ENCODE data around the gene FGF2. TPM values are rescaled to one million over a fixed set of nuclear protein-coding genes. Genes with fewer than 3 reads are reported as not detected.
"Not testable (repeated sequence)": the region's sequence is repeated elsewhere in the genome, so short reads cannot be mapped to it uniquely, and the experiment has no call there.

FGF2 gene
- total and polyA plus RNA-seq, 5 experiments from 2014 or later: not detected

DNA sequence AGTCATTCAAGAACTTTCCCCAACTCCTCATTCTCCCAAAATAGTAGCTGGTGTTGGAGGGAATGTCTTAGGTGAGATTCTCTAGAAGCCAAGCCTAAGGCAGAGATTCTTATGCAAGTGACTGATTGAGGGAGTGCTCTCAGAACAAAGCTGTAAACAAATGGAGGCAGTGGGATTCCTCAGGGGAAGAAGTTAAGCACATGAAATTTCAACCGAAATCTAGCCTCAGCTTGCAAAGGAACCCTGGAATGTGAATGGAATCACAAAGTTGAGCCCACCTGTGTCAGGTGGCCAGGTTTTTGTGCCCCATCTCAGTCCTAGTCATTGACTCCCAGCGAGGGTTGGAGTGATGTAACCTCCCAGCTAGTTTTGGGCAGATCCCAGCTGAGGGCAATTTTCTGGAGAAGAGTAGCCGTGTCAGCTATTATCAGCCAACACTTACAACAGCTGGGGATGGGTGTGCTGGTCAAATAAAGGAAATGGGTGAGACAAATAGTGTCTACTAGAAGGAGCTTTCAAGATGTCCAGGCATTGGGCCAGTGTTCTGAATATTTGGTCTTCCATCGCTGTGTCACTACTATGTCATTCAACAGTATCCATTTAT, 29.7 kb upstream of the FGF2 start:
- no peaks in the 10 kb centered on the region for H3K9me3 Mint-ChIP-seq

DNA sequence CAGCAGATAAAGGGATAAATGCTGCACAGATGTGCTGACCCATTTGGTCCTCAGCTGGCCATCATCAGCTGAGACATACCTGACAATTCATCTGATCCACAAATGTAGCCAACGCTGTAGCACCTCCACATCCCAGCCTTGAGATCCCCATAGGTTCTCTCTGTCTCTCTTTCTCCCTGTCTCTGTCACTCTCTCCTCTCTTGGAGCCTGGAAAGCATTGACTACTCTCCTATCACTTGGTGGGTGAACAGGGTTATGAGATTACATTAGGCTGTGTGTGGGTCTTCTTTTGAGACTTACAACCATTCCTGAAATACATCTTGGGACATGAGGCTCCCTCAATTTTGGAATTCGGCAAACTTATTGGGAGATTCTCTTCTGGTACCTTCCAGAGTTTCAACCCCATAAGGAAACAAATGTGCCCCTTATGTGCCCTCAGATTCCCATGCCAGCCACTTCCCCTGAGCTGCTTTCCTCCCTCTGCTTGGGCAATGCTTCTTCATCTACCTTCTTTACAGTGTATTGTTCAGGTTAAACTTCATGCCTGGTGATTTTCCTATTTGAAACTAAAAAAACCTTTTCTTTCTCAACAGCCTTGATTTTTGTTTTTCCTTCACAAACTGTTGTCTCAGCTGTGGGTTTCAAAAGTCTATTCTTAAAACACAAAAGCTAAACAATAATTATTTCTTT, 29.1 kb upstream of the FGF2 start:
- H3K27ac Mint-ChIP-seq: no peak overlapping the region

More for the DNA sequence above, 29.7 kb upstream of the FGF2 start:
- Mint-ChIP-seq H3K27ac (no peak overlapping the region), H3K4me3 (no peak overlapping the region), H3K4me1 (no peaks in the 10 kb centered on the region), H3K27me3 (peaks cover 1 to 21% (median 6%) of the 10 kb centered on the region in 5 donors), H3K36me3 (no peaks in the 10 kb centered on the region)
- POLR2A ChIA-PET: no interaction called here
- no peak for DNase-seq
- ATAC-seq: no peak

DNA sequence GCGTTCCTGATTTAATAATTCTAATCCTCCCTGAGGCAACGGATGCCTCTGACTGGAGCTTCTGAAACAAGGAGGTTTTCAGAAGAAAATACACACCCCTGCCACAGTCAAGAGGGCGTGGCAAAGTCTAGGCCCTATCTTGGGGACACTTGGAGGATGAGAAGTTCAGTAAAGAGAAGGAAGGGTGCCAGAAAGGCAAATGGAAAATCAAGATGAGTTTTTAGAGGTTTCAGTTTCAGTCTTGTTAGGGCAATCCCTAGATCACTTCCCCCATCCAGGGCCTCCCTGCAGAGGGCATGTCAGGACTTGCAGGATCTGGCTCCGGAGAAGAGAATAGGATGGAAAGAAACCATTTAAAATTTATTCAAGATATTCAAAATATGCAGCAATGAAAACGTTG, 28.5 kb upstream of the FGF2 start:
- no peak for DNase-seq

More for the DNA sequence above, 29.1 kb upstream of the FGF2 start:
- Mint-ChIP-seq H3K4me1 (no peaks in the 10 kb centered on the region), H3K36me3 (no peaks in the 10 kb centered on the region), H3K27me3 (peaks cover 1 to 21% (median 6%) of the 10 kb centered on the region in 5 donors), H3K4me3 (no peak overlapping the region), H3K9me3 (no peaks in the 10 kb centered on the region)
- no peak for ATAC-seq
- no peak for DNase-seq
- POLR2A ChIA-PET: no interaction called here

DNA sequence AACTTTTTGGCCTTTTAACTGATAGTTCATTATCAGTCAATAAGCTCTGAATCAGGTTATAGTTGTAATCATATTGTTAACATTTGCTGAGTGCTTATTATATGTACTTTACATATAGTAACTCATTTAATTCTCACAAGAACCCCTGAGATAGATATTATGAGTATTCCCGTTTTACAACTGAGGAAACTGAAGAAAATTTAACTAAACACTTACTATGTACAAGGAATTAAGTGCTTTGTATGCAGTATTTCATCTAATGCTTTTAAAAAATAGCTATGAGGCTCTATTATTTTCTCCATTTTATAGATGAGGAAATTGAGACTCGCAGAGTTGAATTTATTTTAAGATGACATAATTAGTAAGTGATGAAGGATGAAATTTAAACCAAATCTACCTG, 27.7 kb upstream of the FGF2 start:
- ATAC-seq: no peak
- POLR2A ChIA-PET: no interaction called here
- H3K4me3 Mint-ChIP-seq: no peak overlapping the region
- no peaks in the 10 kb centered on the region for H3K4me1 Mint-ChIP-seq
- H3K27ac Mint-ChIP-seq: no peak overlapping the region
- no peak for DNase-seq
- no peaks in the 10 kb centered on the region for H3K36me3 Mint-ChIP-seq
- H3K27me3 Mint-ChIP-seq: peaks cover 1 to 21% (median 6%) of the 10 kb centered on the region in 5 donors
- no peaks in the 10 kb centered on the region for H3K9me3 Mint-ChIP-seq

More for the DNA sequence above, 28.5 kb upstream of the FGF2 start:
- POLR2A ChIA-PET: no interaction called here
- no peak for ATAC-seq
- Mint-ChIP-seq H3K36me3 (no peaks in the 10 kb centered on the region), H3K27ac (no peak overlapping the region), H3K27me3 (peaks cover 1 to 21% (median 6%) of the 10 kb centered on the region in 5 donors), H3K4me1 (no peaks in the 10 kb centered on the region), H3K9me3 (no peaks in the 10 kb centered on the region), H3K4me3 (no peak overlapping the region)

DNA sequence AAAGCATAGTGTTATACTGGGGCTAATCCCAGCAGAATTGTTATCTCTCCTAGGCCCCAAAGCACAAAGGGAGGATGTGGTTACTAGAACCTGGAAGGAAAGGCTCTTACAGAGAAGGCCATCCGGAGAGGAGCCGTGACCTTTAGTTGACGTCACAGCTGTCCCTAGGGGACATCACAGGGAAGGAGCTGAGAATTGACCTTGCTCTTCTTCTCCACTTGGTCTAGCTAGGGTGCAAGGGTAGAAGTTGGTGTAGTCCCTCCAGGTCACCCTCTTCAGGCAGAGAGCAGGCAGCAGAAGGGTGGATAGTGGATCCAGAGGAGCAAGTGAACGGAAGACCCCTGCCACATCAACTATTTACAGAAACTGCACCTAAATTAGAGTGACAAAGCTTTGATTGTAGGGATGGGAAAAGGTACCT, 22.8 kb upstream of the FGF2 start:
- POLR2A ChIA-PET: no interaction called here

DNA sequence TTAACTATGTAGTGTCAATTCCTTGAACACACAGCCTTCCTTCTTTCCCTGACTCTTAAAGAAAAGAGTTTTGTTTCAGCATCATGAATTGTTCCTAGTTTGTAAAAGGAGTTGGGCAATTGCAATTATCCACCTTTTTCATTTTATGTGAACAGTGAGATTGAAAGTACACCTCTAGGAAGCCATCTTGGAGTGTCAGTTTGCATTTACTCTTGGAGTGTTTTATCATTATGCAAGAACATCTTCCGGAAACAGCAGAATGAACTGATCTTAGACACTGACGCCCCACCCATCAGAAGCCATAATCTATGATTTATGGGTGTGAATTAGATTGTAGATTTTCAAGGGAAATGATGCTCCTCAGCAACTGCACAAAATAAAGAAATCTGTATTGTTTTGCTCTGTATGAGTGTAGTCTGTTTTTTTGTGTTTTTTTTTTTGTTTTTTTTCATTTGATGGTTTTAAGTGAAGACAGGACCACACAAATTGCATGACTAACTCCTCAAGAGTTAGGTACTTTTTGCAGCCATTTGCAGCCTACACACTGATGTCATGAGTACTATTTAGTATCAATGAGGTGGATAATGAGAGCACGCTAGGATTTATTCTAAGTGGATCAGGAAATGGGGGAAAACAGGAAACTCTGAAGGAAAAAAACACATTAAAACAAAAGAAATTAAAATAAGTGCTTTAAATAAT, 19.5 kb upstream of the FGF2 start:
- DNase-seq (no peak), ATAC-seq (no peak)
- POLR2A ChIA-PET: no interaction called here
- Mint-ChIP-seq H3K36me3 (no peaks in the 10 kb centered on the region), H3K4me3 (no peak overlapping the region), H3K27ac (no peak overlapping the region), H3K9me3 (peaks cover 0 to 7% (median 2%) of the 10 kb centered on the region in 9 donors), H3K27me3 (peaks cover 0 to 2% (median 0%) of the 10 kb centered on the region in 5 donors), H3K4me1 (no peaks in the 10 kb centered on the region)

More for the DNA sequence above, 22.8 kb upstream of the FGF2 start:
- Mint-ChIP-seq H3K27me3 (peaks cover 0 to 2% (median 1%) of the 10 kb centered on the region in 5 donors), H3K27ac (no peak overlapping the region), H3K9me3 (no peaks in the 10 kb centered on the region), H3K4me1 (no peaks in the 10 kb centered on the region), H3K36me3 (no peaks in the 10 kb centered on the region), H3K4me3 (no peak overlapping the region)
- DNase-seq (no peak), ATAC-seq (no peak)

DNA sequence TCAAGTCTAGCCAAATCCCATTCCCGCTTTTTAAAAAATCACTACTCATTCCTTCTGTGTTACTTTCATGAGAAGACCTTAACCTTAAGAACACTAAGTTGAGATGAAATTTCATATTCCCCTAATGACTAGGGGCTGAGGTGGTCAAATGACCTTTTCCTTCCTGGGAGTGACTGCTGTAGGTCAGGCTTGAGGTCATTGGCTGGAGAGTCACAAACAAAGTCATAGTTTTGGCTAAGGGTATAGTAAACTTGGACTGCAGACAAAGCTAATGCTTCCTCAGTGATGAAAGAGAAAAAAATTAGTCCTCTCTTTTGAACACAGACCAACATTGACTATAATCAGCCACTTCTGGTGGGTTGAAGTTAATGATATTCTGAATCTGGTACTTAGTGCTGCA, 16.0 kb upstream of the FGF2 start:
- ATAC-seq (no peak), DNase-seq (no peak)
- no peak overlapping the region for H3K27ac Mint-ChIP-seq
- peaks cover 0 to 4% (median 0%) of the 10 kb centered on the region in 5 donors for H3K27me3 Mint-ChIP-seq
- POLR2A ChIA-PET: no interaction called here
- no peak overlapping the region for H3K4me3 Mint-ChIP-seq
- H3K9me3 Mint-ChIP-seq: peaks cover 0 to 15% (median 2%) of the 10 kb centered on the region in 9 donors
- H3K4me1 Mint-ChIP-seq: no peaks in the 10 kb centered on the region
- no peaks in the 10 kb centered on the region for H3K36me3 Mint-ChIP-seq

DNA sequence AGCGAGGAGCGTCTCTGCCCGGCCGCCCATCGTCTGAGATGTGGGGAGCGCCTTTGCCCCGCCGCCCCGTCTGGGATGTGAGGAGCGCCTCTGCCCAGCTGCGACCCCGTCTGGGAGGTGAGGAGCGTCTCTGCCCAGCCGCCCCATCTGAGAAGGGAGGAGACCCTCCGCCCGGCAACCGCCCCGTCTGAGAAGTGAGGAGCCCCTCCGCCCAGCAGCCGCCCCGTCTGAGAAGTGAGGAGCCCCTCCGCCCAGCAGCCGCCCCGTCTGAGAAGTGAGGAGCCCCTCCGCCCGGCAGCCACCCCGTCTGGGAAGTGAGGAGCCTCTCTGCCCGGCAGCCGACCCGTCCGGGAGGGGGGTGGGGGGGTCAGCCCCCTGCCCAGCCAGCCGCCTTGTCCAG, 14.8 kb upstream of the FGF2 start:
- H3K27ac Mint-ChIP-seq, ATAC-seq, DNase-seq, H3K36me3 Mint-ChIP-seq, POLR2A ChIA-PET, H3K27me3 Mint-ChIP-seq, H3K4me1 Mint-ChIP-seq, H3K4me3 Mint-ChIP-seq: not testable (repeated sequence)
- H3K9me3 Mint-ChIP-seq: peaks cover 0 to 15% (median 2%) of the 10 kb centered on the region in 9 donors

DNA sequence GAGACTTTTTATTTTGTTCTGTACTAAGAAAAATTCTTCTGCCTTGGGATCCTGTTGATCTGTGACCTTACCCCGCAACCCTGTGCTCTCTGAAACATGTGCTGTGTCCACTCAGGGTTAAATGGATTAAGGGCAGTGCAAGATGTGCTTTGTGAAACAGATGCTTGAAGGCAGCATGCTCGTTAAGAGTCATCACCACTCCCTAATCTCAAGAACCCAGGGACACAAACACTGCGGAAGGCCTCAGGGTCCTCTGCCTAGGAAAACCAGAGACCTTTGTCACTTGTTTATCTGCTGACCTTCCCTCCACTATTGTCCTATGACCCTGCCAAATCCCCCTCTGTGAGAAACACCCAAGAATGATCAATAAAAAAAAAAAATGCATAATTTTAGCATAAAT, 13.8 kb upstream of the FGF2 start:
- DNase-seq, ATAC-seq, H3K27ac Mint-ChIP-seq, POLR2A ChIA-PET, H3K4me3 Mint-ChIP-seq, H3K36me3 Mint-ChIP-seq, H3K4me1 Mint-ChIP-seq, H3K27me3 Mint-ChIP-seq: not testable (repeated sequence)
- H3K9me3 Mint-ChIP-seq: peaks cover 0 to 15% (median 2%) of the 10 kb centered on the region in 9 donors

DNA sequence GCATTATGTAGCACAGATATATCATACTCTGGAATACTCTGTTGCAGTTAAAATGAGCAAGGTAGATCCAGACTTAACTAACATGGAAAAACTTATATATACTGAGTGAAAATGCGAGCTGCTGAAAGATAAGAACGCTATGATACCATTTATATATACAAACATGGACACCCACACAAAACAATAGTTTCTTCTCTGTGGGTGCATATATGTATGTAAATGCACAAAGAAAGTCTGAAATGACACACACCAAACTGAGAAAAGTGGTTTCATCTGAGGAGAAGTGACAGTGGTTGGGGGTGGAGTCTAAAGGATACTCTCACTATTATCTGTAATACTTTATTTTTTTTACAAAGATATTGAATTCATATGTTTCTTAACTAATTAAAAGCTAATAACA, 12.2 kb upstream of the FGF2 start:
- H3K36me3 Mint-ChIP-seq: no peaks in the 10 kb centered on the region
- ATAC-seq (no peak), DNase-seq (no peak)
- POLR2A ChIA-PET: no interaction called here
- H3K4me3 Mint-ChIP-seq: no peak overlapping the region
- no peaks in the 10 kb centered on the region for H3K4me1 Mint-ChIP-seq
- peaks cover 0 to 15% (median 2%) of the 10 kb centered on the region in 9 donors for H3K9me3 Mint-ChIP-seq
- no peak overlapping the region for H3K27ac Mint-ChIP-seq
- H3K27me3 Mint-ChIP-seq: peaks cover 3 to 16% (median 4%) of the 10 kb centered on the region in 5 donors

DNA sequence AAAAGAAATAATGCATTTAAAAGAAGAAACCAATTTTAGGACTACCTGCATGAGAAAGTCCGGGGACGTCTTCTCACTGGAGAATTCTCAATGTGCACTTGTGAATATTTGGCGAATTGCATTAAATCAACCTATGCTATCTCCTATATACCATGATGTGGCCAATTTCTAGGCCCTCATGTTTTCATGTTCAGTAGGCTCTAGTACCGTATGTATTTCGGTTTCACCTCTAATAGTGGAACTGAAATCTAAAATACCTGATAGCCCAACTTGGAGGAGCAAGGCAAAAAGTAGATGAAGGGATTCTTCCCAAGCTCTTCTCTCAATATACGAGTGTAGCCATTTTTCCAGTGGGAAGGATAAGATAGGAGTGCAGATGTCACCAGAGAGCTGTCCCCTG, 11.4 kb upstream of the FGF2 start:
- DNase-seq: no peak
- ATAC-seq: no peak
- Mint-ChIP-seq H3K4me3 (no peak overlapping the region), H3K4me1 (no peaks in the 10 kb centered on the region), H3K27me3 (peaks cover 5 to 23% (median 10%) of the 10 kb centered on the region in 5 donors), H3K27ac (no peak overlapping the region), H3K9me3 (peaks cover 0 to 15% (median 2%) of the 10 kb centered on the region in 9 donors), H3K36me3 (no peaks in the 10 kb centered on the region)
- POLR2A ChIA-PET: no interaction called here

DNA sequence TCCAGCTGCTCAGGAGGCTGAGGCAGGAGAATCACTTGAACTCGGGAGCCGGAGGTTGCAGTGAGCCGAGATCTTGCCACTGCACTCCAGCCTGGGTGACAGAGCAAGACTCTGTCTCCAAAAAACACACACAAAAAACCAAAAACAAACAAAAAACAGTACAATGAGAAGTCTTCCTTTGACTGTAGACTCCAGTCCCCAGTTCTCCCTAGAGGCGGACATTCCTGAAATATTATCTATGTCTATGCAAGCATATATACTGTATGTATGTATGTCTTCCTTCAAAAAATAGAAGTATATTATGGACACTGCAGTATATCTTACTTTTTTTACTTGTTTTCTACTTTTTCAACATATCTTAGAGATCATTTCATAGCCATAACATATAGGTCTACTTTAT, 10.2 kb upstream of the FGF2 start:
- H3K4me1 Mint-ChIP-seq: no peaks in the 10 kb centered on the region
- peaks cover 5 to 32% (median 17%) of the 10 kb centered on the region in 5 donors for H3K27me3 Mint-ChIP-seq
- ATAC-seq (no peak), DNase-seq (no peak)
- H3K9me3 Mint-ChIP-seq: peaks cover 0 to 10% (median 0%) of the 10 kb centered on the region in 9 donors
- no peak overlapping the region for H3K4me3 Mint-ChIP-seq
- no peaks in the 10 kb centered on the region for H3K36me3 Mint-ChIP-seq
- POLR2A ChIA-PET: no interaction called here
- H3K27ac Mint-ChIP-seq: no peak overlapping the region

DNA sequence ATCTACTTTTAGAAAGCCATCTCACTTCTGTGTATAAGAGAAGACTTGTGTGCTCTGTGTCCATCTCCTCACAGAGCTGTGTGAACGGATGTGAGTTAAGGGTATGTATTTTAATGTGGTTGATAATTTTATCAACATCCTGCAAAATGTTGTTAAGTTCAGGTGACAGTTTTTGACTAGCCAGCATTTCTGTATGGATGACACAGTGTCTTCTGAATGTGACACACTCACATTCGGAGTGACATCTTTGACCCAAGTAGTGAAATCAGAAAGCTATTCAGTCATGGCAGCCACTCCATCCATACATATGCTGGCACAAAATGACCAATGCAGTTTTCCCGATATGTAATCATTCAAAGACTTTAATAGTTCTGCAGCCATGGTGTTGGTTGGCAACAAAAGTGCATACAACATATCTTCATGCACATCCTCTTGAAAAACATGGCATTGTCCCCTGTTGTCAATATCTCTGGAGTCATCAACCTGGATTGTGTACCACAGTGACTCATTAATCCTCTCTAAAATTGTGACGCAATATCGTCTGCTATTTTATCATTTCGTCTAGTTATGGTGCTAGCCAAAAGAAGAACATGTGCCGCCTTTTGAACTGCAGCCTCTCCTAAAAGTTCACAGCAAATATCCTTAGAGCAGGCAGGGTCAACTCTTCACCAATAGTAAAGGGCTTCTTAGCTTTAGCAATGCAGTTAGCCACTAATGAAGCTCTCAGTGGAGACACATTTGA, 6.8 kb upstream of the FGF2 start:
- H3K4me3 Mint-ChIP-seq: no peak overlapping the region
- peaks cover 0 to 11% (median 2%) of the 10 kb centered on the region in 9 donors for H3K9me3 Mint-ChIP-seq
- peaks cover 20 to 64% (median 31%) of the 10 kb centered on the region in 5 donors for H3K27me3 Mint-ChIP-seq
- H3K36me3 Mint-ChIP-seq: peaks cover 0 to 7% (median 1%) of the 10 kb centered on the region in 3 donors
- ATAC-seq (no peak), DNase-seq (no peak)
- POLR2A ChIA-PET: no interaction called here
- H3K4me1 Mint-ChIP-seq: peaks cover 0 to 2% (median 0%) of the 10 kb centered on the region in 4 donors
- H3K27ac Mint-ChIP-seq: no peak overlapping the region
